HEK293T (cell line): ENCODE data around the gene UMODL1.

ENCODE experiments used
- CTCF ChIA-PET: fragments of 350-600 bp; formaldehyde crosslinking; extraction: SDS; loops from one replicate; lab custom pipeline; 2021; ENCODE audit warnings: antibody characterized with exemption, inconsistent platforms; lab: Yijun Ruan, JAX
- POLR2A ChIA-PET: fragments of 350-600 bp; formaldehyde crosslinking; extraction: SDS; loops from one replicate; lab custom pipeline; 2020; ENCODE audit warnings: antibody characterized with exemption, inconsistent platforms; lab: Yijun Ruan, JAX
- DNase-seq: peaks from one replicate; pipeline ENCODE4 v3.0.0; 2012; ENCODE audit warnings: mixed read lengths; ENCODE audit errors: extremely low spot score
- ARNT ChIP-seq: fragments of 450-650 bp; IDR thresholded peaks from 2 replicates; pipeline ENCODE4 v1.6.1; 2017; ENCODE audit warnings: mild to moderate bottlenecking
- FOXK2 ChIP-seq: fragments of 450-650 bp; IDR thresholded peaks from 2 replicates; pipeline ENCODE4 v1.6.1; 2016; ENCODE audit warnings: mild to moderate bottlenecking
- SUZ12 ChIP-seq: fragments of 450-650 bp; IDR thresholded peaks from 2 replicates; pipeline ENCODE4 v1.6.1; 2016; ENCODE audit warnings: mild to moderate bottlenecking

Gene UMODL1

DNA sequence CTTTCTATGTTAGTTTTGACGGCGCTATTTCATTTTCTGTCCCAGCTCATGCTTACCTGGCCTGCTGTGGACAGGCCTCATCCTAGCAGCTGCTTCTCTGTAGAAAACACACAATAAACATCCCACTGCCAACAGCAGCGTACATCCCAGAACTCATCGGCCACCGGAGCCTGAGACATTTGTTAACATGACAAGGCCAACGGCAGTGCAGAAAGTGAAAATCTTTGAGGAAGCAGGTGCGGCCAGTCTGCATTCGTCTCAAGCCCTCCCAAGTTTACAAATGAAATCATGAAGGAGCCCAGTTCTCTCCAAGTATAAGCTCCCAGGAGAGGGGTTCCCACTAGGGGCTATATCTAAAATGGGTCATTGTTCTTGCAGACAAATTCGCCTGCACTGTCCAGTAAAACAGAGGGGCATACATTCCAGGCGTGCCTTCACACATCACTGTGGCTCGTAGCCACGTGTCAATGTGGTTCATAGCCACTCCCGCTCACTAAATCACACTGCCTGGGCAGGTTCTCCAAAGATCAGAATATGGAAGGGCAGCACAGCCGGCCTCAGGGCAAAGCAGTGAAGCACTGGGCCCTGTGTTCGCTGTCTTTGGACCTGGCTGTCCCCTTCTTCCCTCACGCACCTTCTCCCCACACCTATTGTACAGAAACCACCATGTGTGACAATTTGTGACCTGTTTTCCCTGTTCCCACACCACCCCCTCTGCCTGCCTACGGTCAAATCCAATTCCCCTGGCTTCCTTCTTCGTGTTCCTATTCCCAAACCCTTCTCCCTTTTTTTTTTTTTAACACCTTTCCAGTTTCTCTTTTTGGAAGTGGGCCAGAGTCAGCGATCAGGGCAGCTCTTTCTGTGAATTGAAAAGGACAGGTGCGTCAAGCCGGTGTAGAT lies 120.8 kb downstream of the UMODL1 start:
- ChIA-PET POLR2A (interaction anchor here (1.2 kb wide), 3 partner anchors 7 to 28 kb away, joined by 3 read pairs; no protein-coding TSS in a partner anchor), CTCF (interaction anchor here (0.9 kb wide), 1 partner anchor 67 kb away, joined by 4 read pairs; no protein-coding TSS in a partner anchor)
- DNase-seq, result no peak
- no peak for TF ChIP-seq SUZ12
- no peak for TF ChIP-seq FOXK2
- TF ChIP-seq ARNT, result no peak
